ENCODE measurements around the gene LRRC8A. TPM values are rescaled to one million over a fixed set of nuclear protein-coding genes. Genes with fewer than 3 reads are reported as not detected.

The LRRC8A gene
- total and polyA plus RNA-seq, 2 of the 8 experiments (the other 6 are each of a cell fraction or from before 2014, with no cell fraction given): 103 to 111 TPM

GRCh38 chr9:128905964-128906363, 24.0 kb downstream of the LRRC8A start (continued):
- TF ChIP-seq GABPA (IDR thresholded peaks at IDR 0.05; ENCODE audit: borderline replicate concordance, insufficient read depth, low read length): no peak
- TF ChIP-seq SIX5 (IDR thresholded peaks at IDR 0.05; ENCODE audit: low read depth, low read length): no peak
- no peak for TF ChIP-seq TAF7 (optimal IDR thresholded peaks at IDR 0.05; ENCODE audit: borderline replicate concordance, low read depth, low read length)
- TF ChIP-seq RFX5 (IDR thresholded peaks at IDR 0.05; ENCODE audit: borderline replicate concordance, low read depth, low read length): no peak
- no peak for TF ChIP-seq JUND (IDR thresholded peaks at IDR 0.05; ENCODE audit: low read length)
- TF ChIP-seq CTBP2 (IDR thresholded peaks at IDR 0.05; ENCODE audit: borderline replicate concordance, insufficient read depth, insufficient read length, low read length): no peak
